Fibroblast of lung (primary cell): Measurements from ENCODE around the gene TSR3. TPM values are rescaled to one million over a fixed set of nuclear protein-coding genes. Genes with fewer than 3 reads are reported as not detected.

Experiments used
- DNase-seq, 2 donors: peaks; one replicate each; pipeline versions ENCODE4 v3.0.0 to v3.0.0-alpha.2; 2010; ENCODE audit warnings: low read depth in 2 of 2
- H2AFZ ChIP-seq: 2 replicates; pipeline ENCODE4 v1.5.1; 2012; ENCODE audit warnings: low read length, control low read depth, inconsistent platforms
- H3K27ac ChIP-seq: 2 replicates; pipeline ENCODE4 v1.5.1; 2011; ENCODE audit warnings: low read length, control low read depth; ENCODE audit not compliant: insufficient read depth
- H3K27me3 ChIP-seq: 2 replicates; pipeline ENCODE4 v1.5.1; 2011; ENCODE audit warnings: mild to moderate bottlenecking, low read length; ENCODE audit not compliant: control insufficient read depth, insufficient read depth
- H3K36me3 ChIP-seq: 2 replicates; pipeline ENCODE4 v1.5.1; 2011; ENCODE audit warnings: low read length; ENCODE audit not compliant: control insufficient read depth, insufficient read depth
- H3K4me1 ChIP-seq: 2 replicates; pipeline ENCODE4 v1.5.1; 2011; ENCODE audit warnings: low read length; ENCODE audit not compliant: control insufficient read depth, insufficient read depth; ENCODE audit errors: extremely low read depth
- H3K4me2 ChIP-seq: 2 replicates; pipeline ENCODE4 v1.5.1; 2011; ENCODE audit warnings: low read length, control low read depth; ENCODE audit not compliant: insufficient read depth; ENCODE audit errors: extremely low read depth
- H3K4me3 ChIP-seq, 4 experiments: fragments of 200-600 bp in 1 of 4; sonication (generic) in 1 of 4; replicated peaks in 1 of 4; 2 replicates each; pipeline ENCODE4 v1.5.1; 2011 to 2016; ENCODE audit warnings: low read length in 4 of 4, low read depth in 3 of 4, mild to moderate bottlenecking in 3 of 4, control low read depth in 2 of 4, inconsistent platforms in 1 of 4, mixed read lengths in 1 of 4; ENCODE audit not compliant: insufficient read depth in 1 of 4; ENCODE audit errors: control extremely low read depth in 1 of 4
- H3K79me2 ChIP-seq: 2 replicates; pipeline ENCODE4 v1.5.1; 2012; ENCODE audit warnings: mild to moderate bottlenecking, low read length, inconsistent platforms; ENCODE audit not compliant: control insufficient read depth, insufficient read depth
- H3K9ac ChIP-seq: 2 replicates; pipeline ENCODE4 v1.5.1; 2011; ENCODE audit warnings: mild to moderate bottlenecking, low read length, control low read depth; ENCODE audit not compliant: insufficient read depth
- H3K9me3 ChIP-seq: 2 replicates; pipeline ENCODE4 v1.5.1; 2012; ENCODE audit warnings: low read depth, low read length; ENCODE audit not compliant: control insufficient read depth, insufficient read depth
- H4K20me1 ChIP-seq: 2 replicates; pipeline ENCODE4 v1.5.1; 2011; ENCODE audit warnings: low read length; ENCODE audit not compliant: control insufficient read depth, insufficient read depth; ENCODE audit errors: extremely low read depth
- CTCF ChIP-seq, 2 donors: IDR thresholded peaks in 1 of 2; conservative IDR thresholded peaks in 1 of 2; 1 replicate in 1 of 2; 2 replicates in 1 of 2; pipeline ENCODE4 v1.5.1; 2011 to 2012; ENCODE audit warnings: low read length in 2 of 2, control low read depth in 1 of 2, inconsistent platforms in 1 of 2, low read depth in 1 of 2, mild to moderate bottlenecking in 1 of 2
- EZH2 ChIP-seq: IDR thresholded peaks from 2 replicates; pipeline ENCODE4 v1.5.1; 2012; ENCODE audit warnings: low read length, control low read depth, mild to moderate bottlenecking; ENCODE audit errors: missing control alignments
- polyA plus RNA-seq, 2 donors: library from polyadenylated mRNA; depleted of rRNA in 1 of 2; stranded (reverse) in 1 of 2; unstranded in 1 of 2; fragments of >200 nt; gene quantifications; 2 replicates each; pipeline ENCODE4 v1.2.1, GENCODE V29; 2011 to 2012; ENCODE audit warnings: missing spikeins in 1 of 2
- total RNA-seq: library from RNA; depleted of rRNA; stranded (reverse); fragments of >200 nt; gene quantifications from 2 replicates; pipeline ENCODE4 v1.2.1, GENCODE V29; 2014

Gene TSR3
- total and polyA plus RNA-seq, 2 donors (not counting 1 experiment from before 2014, with no cell fraction given): 36.2 to 77.6 TPM

- Histone ChIP-seq H3K9me3 (no peaks in the 10 kb centered on the region), H4K20me1 (no peaks in the 10 kb centered on the region), H3K36me3 (peaks cover 56% of the 10 kb centered on the region), H3K79me2 (peaks cover 38% of the 10 kb centered on the region), H3K4me2 (no peak overlapping the region), H3K4me3 (no peak overlapping the region), H3K4me1 (no peaks in the 10 kb centered on the region), H2AFZ (no peak overlapping the region), H3K27ac (no peak overlapping the region), H3K27me3 (no peaks in the 10 kb centered on the region), H3K9ac (no peak overlapping the region)
- TF ChIP-seq CTCF (conservative IDR thresholded peaks at IDR 0.05 in 1 of 2, IDR thresholded peaks at IDR 0.05 in 1 of 2; ENCODE audit: low read depth in 1 of 2, low read length in 2 of 2) (no peak), EZH2 (no peak)
- DNase-seq: no peak
Measured at GRCh38 chr16:1320097-1320496, 31.6 kb downstream of the TSR3 start.

GRCh38 chr16:1319041-1319440 is 32.6 kb downstream of the TSR3 start:
- Histone ChIP-seq H2AFZ (no peak overlapping the region), H3K4me1 (no peaks in the 10 kb centered on the region), H3K4me3 (no peak overlapping the region), H3K9me3 (no peaks in the 10 kb centered on the region), H3K27ac (no peak overlapping the region), H3K36me3 (peaks cover 60% of the 10 kb centered on the region), H3K9ac (no peak overlapping the region), H3K27me3 (no peaks in the 10 kb centered on the region), H4K20me1 (no peaks in the 10 kb centered on the region), H3K79me2 (peaks cover 48% of the 10 kb centered on the region), H3K4me2 (no peak overlapping the region)
- no peak for DNase-seq
- TF ChIP-seq CTCF (conservative IDR thresholded peaks at IDR 0.05 in 1 of 2, IDR thresholded peaks at IDR 0.05 in 1 of 2; ENCODE audit: low read depth in 1 of 2, low read length in 2 of 2) (no peak), EZH2 (no peak)

- Histone ChIP-seq H3K4me2 (no peak overlapping the region), H3K4me1 (no peaks in the 10 kb centered on the region), H3K36me3 (peaks cover 58% of the 10 kb centered on the region), H3K9me3 (no peaks in the 10 kb centered on the region), H3K4me3 (no peak overlapping the region), H4K20me1 (no peaks in the 10 kb centered on the region), H2AFZ (no peak overlapping the region), H3K27ac (no peak overlapping the region), H3K27me3 (no peaks in the 10 kb centered on the region), H3K79me2 (peaks cover 57% of the 10 kb centered on the region), H3K9ac (no peak overlapping the region)
- TF ChIP-seq CTCF (conservative IDR thresholded peaks at IDR 0.05 in 1 of 2, IDR thresholded peaks at IDR 0.05 in 1 of 2; ENCODE audit: low read depth in 1 of 2, low read length in 2 of 2) (no peak), EZH2 (no peak)
- DNase-seq: no peak
Measured at GRCh38 chr16:1318268-1318545, 33.5 kb downstream of the TSR3 start.
